HG02970 (cell line): Measurements from ENCODE around the gene GABRD.

Source experiments
- ATAC-seq: cut with Tn5 transposase; IDR thresholded peaks from one replicate; pipeline ENCODE4 v1.9.1; 2021; ENCODE audit warnings: mild to moderate bottlenecking, moderate library complexity, moderate number of reproducible peaks; ENCODE audit not compliant: unreplicated experiment, low FRiP score

Gene GABRD

DNA sequence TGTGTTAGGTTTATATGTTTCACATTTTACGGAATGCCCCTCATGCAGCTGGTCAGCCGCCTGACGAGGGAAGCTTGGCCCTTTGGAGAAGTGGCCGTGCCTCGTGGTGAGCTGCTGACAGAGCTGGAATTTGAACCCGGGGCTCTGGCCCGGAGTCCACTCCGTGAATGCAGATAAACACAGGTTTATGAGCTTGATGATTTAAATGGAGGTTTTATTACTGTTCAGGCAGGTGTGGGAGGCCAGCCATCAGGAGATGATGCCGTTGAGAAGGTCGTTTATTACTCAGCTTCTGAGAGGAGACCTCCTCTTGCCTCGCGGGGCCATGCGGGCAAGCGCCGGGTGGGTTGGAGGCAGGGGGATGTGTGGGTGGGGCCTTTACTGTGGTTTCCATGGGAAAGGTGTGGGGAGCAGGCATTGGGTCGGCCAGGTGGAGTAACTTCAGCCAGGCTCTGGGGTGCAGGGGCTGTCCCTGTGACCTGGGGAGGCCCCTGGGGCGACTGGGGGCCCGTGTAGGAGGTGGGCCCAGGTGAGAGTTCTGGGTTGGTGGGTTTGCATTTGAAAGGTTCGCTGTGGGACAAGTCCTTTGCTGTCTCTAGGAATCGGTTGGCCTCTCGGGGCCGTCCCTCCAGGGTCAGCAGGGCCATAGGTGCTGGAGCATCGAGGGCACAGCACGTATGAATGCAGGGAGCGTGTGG, 53.1 kb downstream of the GABRD start:
- no peak for ATAC-seq

DNA sequence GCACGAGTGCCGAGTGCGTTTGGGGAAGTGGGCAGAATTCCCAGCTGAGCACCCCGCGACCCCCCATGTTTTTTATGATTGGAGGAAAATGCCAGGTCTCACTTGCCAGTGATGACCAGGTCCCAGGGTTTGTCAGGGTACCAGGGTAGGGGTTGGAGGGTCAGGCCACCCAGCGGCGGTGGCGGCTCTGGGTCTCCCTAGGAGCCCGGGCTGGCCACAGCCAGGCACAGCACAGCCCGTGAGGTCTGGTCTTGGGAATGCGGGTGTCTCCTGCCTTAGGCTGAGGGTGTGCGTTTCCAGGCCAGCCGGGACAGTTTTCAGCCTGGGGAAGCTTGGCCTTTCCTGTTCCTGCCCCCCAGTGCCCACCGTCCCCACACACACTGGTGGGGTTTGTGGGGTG, 53.7 kb downstream of the GABRD start:
- ATAC-seq, result no peak

DNA sequence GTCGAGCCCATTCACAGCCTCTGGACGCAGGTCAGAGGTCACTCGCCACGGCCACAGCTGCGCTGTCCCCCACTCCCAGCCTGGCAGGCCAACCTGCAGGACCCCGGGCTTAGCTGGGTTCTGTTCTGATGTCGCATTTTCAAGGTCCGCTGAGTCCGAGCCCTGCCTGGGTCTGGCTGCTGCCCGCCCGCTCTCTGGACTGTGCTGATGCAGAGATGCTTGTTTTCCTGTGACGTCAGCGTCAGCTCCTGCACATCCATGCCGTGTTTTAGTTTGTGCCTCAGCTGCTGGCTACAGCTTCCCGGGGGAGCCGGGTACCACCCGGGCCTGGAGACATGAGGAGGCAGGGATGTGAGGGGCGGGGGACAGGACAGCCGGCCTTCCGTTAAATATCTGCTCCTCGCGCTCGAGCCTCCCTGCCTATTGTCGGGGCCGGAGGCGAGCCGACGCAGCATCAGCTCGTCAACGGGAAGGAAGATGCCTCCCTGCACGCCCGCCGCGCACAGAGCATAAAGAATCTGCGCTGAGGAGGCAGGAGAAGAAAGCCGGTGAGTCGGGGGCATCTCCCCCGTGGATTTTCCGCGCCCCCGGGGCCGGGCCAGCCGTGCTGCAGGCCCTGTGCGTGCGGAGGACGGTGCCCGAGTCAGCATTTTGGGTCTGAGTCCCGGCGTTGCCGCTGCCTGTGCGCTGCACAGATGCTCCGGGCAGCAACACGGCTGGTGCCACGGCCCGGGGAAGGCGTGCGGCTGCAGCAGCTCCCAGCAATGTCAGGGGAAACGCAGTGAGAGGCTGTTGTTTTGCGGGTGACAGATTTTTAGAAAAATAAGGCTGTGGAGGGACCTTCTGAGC, 54.5 kb downstream of the GABRD start:
- ATAC-seq, result no peak

DNA sequence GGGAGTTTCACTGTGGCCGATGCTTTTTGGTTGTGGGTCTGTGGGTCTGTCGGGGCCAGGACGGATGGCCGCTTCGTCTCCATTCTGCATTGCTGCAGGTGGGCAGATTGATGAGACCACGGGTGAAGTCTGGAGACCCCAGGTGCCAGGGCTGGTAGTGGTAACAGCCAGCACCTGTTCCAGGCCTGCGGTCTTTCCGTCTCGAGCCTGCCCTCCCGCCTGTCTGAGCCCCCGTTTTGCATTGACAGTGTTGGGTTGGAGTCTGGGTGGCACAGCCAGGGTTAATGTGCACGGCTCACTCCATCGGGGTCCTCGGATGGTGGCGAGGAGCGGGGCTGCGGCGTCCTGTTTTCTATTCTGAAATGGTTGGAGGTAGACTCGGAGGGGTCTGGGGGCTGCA, 55.3 kb downstream of the GABRD start:
- ATAC-seq, result no peak

DNA sequence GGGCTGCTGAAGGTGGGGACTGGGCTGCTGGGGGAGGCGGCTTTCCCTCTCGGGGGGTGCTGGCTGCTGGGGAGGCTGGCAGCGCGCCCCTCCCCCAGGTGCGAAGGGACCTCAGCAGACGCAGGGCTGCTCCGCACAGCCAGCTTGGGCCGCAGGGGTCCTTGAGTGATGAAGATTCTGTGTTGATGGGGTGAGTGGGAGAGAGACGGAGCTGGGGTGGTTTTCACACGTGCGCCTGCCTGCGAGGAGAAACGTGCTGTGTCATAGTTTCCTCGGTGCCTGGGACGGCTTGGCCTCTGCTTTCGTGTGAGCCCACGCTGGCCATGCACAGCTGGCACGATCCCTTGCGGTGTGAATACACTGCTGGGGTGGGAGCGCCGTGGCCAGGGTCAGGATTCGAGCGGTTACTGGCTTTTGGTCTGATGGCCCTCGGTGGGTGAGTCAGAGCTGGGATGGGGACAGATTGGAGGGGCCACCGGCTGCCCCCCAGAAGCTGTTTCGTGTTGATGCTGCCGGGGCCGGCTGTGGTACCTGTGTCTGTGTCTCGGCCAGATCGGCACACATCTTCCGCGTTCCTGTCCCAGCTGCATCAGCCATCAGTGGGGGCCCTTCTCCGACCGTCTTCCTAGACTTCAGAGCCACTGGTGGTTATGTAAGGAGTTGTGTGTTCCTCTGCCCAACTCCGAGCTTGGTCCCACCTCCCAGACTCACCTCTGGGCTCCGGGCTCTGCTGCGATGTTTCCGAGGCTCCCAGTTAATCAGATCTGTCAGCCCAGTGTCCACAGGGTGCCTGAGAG, 56.0 kb downstream of the GABRD start:
- no peak for ATAC-seq

DNA sequence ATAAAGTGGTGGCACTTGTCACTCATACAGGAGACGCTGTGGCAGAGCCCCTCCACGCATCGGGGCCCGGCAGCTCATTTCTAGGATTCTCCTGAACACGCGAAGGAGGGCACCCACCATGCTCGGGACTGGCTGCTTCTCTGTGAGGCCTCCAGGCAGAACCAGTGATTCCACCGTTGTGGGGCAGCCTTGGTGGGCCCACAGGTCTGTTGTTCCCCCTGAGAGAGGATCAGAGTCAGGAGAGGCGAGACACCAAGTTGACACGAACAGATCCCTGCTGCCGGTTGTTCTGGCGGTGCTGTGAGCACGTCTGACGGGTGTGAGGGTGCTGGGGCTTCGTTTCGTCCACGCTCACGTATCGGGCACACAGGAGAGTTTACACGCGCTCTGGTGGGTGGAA, 57.7 kb downstream of the GABRD start:
- no peak for ATAC-seq

DNA sequence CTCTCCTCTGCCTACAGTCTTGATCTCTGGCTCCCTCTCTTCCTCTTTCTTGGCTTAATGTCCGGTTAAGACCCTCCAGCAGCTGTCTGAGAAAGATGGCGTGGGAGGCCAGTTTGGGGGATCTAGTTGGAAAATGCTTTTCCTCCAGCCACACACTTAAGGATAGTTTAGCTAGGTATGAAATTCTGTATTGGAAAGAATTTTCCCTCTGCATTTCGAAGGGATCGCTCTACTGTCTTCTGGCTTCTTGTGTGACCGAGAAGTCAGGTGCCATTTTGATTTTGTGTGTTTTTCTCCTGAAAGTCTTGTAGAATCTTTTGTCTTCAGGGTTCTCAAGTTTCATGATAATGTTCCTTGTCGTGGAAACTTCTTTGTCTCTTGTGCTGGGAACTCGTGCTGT, 59.0 kb downstream of the GABRD start:
- no peak for ATAC-seq

DNA sequence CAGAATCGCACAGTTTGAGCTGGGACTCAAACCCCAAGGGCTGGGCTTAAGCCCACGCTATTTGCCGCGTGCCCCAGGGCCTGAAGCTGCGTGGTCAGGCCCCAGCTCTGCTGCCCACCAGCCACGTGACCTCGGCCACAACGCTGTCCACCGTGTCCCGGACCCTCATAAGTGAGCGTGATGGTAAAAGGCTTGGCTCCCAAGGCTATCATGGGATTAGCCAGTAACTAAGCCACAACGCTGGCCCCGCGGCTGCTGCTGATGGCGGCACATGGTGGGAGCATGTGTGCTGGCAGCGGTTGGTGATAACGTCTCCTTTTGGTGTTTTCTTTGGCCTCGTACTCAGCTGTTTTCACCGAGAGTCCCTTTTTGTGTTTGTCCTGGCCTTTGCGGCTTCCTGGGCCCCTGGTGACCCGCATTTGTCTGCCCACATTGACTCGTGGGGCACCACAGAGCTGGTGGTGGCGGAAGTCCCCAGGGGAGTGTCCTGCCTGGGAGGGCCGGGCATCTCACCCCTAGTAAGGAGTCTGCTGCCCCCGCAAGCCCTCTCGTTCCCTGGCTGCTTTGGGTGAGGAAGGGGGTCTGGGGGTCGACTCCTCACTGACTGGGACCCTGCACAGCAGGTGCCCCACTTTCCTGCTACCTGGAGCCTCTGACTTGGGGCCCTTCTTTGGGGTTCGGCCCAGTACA, 60.4 kb downstream of the GABRD start:
- ATAC-seq, result no peak

DNA sequence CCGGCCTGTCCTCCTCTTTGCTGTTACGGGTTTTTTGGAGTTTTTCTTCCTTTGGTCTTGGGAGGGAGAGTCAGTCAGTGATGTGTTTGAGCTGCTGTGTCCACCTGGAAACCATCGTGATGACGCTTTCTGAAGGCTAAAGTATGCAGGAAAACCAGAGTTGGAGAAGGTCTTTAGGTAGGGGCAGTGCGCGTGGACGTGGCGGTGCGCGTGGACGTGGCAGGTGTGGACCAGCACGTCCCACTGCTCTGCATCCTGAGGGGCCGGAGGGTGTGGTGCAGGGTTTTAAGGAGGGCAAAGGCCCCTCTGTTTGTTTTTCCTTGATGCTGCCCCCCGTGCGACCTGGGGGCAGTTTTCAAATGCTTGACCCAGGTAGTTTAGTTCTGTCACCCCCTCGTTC, 61.0 kb downstream of the GABRD start:
- no peak for ATAC-seq
